Skeletal muscle satellite cell (primary cell): ENCODE data around the gene SEPTIN5.
"Not testable (repeated sequence)": the region's sequence is repeated elsewhere in the genome, so short reads cannot be mapped to it uniquely, and the experiment has no call there.

Experiments
- H3K27me3 ChIP-seq: 2 replicates; pipeline ENCODE4 v1.7.0; 2013; ENCODE audit warnings: low read length; ENCODE audit not compliant: control insufficient read depth, insufficient read depth
- H3K36me3 ChIP-seq: 2 replicates; pipeline ENCODE4 v1.7.0; 2013; ENCODE audit warnings: mild to moderate bottlenecking, control low read depth, low read length; ENCODE audit not compliant: insufficient read depth
- H3K4me1 ChIP-seq: 2 replicates; pipeline ENCODE4 v1.7.0; 2013; ENCODE audit warnings: low read length; ENCODE audit not compliant: control insufficient read depth, insufficient read depth
- H3K4me2 ChIP-seq: 2 replicates; pipeline ENCODE4 v1.7.0; 2013; ENCODE audit warnings: mild to moderate bottlenecking, low read length
- H3K4me3 ChIP-seq: 2 replicates; pipeline ENCODE4 v1.7.0; 2013; ENCODE audit warnings: low read length
- H3K9ac ChIP-seq: 2 replicates; pipeline ENCODE4 v1.7.0; 2013; ENCODE audit warnings: mild to moderate bottlenecking, low read depth, low read length, moderate library complexity
- H3K9me3 ChIP-seq: replicated peaks from 2 replicates; pipeline ENCODE4 v1.7.0; 2013; ENCODE audit warnings: mild to moderate bottlenecking, control low read depth, low read length

Gene SEPTIN5

DNA sequence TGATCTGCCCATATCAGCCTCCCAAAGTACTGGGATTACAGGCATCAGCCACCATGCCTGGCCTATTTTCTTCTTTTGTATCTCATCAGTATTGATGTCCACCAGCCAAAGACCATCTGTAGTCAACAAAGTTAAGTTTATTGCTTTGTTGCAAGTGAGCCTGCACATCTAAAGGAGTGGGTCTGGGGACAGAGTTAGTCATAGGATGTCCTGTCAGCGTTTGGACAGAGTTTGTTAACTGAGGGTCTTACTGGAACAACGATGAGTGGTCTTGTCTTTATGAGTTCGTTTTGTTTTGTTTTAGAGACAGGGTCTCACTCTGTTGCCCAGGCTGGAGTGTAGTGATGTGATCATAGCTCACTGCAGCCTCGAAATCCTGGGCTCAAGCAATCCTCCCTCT lies 40.6 kb upstream of the SEPTIN5 start:
- Histone ChIP-seq H3K4me2 (no peak overlapping the region), H3K4me1 (peaks cover 6% of the 10 kb centered on the region), H3K27me3 (peaks cover 21% of the 10 kb centered on the region), H3K9me3 (peaks cover 5% of the 10 kb centered on the region), H3K4me3 (no peak overlapping the region), H3K36me3 (no peaks in the 10 kb centered on the region), H3K9ac (no peak overlapping the region)

DNA sequence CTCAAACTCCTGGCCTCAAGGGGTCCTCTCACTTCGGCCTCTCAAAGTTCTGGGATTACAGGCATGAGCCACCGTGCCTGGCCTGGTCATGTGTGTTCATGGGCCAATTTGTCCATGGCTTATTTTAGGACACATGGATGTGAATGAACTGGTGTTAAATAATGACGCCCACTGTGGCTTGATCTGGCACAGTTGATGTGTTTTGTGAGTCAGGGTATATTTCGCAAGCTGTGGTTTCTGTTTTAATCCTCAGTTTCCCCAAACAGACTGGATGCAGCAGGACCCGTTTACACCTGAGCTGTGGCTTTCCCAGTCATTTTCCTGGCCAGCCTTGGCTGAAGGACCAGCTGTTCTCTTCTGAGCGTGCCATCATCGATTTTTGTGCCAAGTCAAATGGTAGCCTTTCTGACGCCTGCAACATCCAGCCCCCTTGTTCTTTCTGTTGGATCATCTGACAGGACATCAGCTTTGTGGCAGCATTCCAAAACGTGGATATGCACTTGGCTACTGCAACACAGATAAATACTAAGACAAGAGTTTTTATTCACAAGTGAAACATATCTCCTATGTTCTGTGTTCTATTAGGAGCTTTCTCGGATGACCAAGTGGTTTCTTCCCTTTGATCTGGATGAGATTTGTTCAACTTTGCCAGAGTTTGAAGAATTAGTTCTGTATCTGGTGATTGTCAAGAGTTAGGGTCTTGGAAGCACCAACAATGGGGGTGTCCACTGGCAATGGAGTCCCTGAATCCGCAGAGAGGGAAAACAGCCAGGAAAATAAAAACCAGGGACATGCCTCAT lies 40.0 kb upstream of the SEPTIN5 start:
- H3K27me3 ChIP-seq, result peaks cover 21% of the 10 kb centered on the region
- H3K9me3 ChIP-seq, result peaks cover 5% of the 10 kb centered on the region
- H3K4me3 ChIP-seq, result no peak overlapping the region
- H3K36me3 ChIP-seq, result no peaks in the 10 kb centered on the region
- no peak overlapping the region for H3K4me2 ChIP-seq
- no peak overlapping the region for H3K9ac ChIP-seq
- peaks cover 6% of the 10 kb centered on the region for H3K4me1 ChIP-seq

DNA sequence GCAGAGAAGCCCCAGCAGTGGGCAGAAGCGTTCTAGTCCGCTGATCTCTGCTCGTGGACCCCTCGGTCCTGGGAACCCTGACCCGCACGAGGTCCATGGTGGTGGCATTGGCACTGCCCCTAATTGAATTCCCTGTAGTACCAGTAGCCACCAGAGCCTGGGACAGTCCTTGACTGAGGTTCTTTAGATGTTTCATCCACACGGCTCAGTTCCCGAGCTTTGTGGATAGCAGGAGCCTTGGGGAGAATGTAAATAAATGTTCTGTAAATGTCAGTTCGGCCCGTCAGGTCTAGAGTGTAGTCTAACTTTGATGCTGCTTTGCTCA lies 39.4 kb upstream of the SEPTIN5 start:
- H3K4me3 ChIP-seq, result no peak overlapping the region
- no peak overlapping the region for H3K4me2 ChIP-seq
- no peaks in the 10 kb centered on the region for H3K36me3 ChIP-seq
- H3K27me3 ChIP-seq, result peaks cover 23% of the 10 kb centered on the region
- peaks cover 6% of the 10 kb centered on the region for H3K4me1 ChIP-seq
- H3K9me3 ChIP-seq, result peaks cover 5% of the 10 kb centered on the region
- no peak overlapping the region for H3K9ac ChIP-seq

DNA sequence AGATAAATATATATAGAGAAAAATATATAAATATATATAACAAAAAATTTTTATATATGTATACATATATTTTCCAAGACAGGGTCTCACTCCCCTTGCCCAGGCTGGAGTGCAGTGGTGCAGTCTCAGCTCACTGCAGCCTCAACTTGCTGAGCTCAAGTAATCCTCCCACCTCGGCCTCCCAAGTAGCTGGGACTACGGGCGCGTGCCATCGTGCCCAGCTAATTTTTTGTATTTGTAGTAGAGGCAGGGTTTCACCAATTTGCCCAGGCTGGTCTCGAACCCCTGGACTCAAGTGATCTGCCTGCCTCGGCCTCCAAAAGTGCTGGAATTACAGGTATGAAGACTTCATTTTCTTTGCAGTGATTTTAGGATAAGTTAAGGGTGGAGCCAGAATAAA lies 38.9 kb upstream of the SEPTIN5 start:
- H3K9ac ChIP-seq, result no peak overlapping the region
- no peak overlapping the region for H3K4me3 ChIP-seq
- H3K4me2 ChIP-seq, result no peak overlapping the region
- H3K36me3 ChIP-seq, result no peaks in the 10 kb centered on the region
- peaks cover 28% of the 10 kb centered on the region for H3K27me3 ChIP-seq
- peaks cover 6% of the 10 kb centered on the region for H3K4me1 ChIP-seq
- peaks cover 5% of the 10 kb centered on the region for H3K9me3 ChIP-seq

DNA sequence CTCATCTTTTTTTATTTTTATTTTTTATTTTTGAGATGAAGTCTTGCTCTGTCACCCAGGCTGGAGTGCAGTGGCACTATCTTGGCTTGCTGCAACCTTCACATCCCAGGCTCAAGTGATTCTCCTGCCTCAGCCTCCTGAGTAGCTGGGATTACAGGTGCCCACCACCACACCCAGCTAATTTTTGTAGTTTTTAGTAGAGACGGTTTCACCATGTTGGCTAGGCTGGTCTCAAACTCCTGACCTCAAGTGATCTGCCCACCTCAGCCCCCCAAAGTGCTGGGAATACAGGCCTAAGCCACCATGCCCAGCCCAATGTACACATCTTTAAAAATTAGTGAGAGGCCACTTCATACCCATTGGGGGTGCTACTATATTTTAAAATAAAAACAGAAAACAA lies 37.9 kb upstream of the SEPTIN5 start:
- H3K27me3 ChIP-seq, result peaks cover 28% of the 10 kb centered on the region
- H3K9me3 ChIP-seq, H3K9ac ChIP-seq, H3K36me3 ChIP-seq, H3K4me3 ChIP-seq, H3K4me2 ChIP-seq, H3K4me1 ChIP-seq: not testable (repeated sequence)

DNA sequence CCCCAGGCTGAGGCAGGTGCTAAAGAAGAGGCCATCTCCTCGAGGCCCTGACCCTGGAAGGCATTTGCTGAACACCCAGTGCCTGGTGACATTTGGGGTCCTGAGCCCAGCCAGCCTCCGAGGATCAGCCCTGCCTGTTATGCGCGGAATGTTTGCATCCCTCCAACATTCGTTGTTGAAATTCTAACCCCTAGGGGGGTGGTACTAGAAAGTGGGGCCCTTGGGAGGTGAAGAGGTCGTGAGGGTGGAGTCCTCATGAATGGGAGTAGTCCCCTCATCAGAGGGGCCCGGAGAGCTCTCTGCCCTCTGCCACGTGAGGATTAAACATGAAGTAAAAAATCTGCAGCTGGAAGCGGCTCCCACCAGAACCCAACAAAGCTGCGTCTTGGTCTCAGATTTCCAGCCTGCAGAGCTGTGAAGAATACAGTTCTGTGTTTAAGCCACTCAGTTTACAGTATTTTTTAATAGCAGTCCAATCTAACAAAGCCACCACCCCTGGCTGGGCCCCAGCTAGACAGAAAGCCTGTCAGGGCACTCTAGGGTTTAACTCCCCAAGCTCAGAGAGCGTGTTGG lies 35.3 kb upstream of the SEPTIN5 start:
- peaks cover 46% of the 10 kb centered on the region for H3K27me3 ChIP-seq
- H3K4me2 ChIP-seq, result no peak overlapping the region
- H3K9ac ChIP-seq, result no peak overlapping the region
- H3K4me1 ChIP-seq, result peaks cover 4% of the 10 kb centered on the region
- H3K9me3 ChIP-seq, result no peaks in the 10 kb centered on the region
- no peak overlapping the region for H3K4me3 ChIP-seq
- no peaks in the 10 kb centered on the region for H3K36me3 ChIP-seq

DNA sequence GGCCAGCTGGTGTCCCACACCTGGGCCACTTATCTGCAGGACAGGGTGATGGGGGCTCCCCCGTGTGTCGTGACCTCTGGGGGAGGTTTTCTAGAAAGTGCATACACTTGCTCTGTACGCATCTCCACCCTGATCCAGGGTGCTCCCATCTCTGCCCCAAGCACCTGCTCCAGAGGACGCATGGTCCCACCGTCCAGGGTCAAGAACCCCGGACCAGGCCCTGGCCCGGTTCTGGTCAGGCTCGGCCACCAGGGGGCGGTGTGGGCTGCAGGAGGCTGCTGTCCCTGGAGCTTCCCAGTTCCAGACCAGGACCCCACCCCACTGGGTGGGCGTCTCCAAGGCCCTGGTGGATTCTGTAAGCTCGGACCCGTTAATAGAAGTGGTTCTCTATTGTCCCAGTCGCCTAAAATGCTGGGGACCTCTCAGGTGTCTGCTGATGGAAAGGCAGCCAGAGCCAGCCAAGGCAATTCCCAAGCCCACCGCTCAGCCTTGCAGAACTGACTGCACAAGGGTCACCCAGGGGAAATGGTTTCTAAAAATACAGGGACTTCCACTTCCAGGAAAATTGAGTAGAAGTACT lies 34.7 kb upstream of the SEPTIN5 start:
- no peaks in the 10 kb centered on the region for H3K9me3 ChIP-seq
- no peak overlapping the region for H3K4me2 ChIP-seq
- H3K4me1 ChIP-seq, result no peaks in the 10 kb centered on the region
- H3K9ac ChIP-seq, result no peak overlapping the region
- no peaks in the 10 kb centered on the region for H3K36me3 ChIP-seq
- H3K27me3 ChIP-seq, result peaks cover 40% of the 10 kb centered on the region
- no peak overlapping the region for H3K4me3 ChIP-seq

DNA sequence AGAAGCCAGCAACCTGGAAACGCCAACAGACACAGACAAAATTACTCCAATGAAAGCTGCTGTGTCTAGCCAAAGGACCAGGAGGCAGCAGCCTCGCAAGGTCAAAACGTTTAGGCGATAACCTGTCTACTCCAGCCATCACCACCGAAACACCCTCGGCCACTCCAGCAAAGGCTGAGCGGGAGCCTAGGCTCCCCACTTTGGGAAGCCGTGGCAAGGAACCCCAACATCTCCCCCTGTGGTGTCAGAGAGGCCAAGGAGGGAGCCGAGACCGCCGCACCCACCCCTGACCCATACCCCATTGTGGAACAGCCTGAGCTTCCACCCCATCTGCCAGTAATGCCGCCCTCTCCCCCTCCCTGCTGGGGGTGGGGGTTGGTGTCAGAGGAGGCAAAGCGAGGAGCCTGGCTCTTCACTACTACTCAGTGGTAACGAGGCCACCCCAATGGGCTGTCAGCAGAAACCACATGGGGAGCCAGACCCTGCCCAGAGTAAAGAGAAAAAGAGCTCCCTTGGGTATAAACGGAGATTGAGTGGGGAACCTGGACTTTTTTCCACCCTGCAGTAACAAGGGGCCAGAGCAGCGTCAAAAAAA lies 33.9 kb upstream of the SEPTIN5 start:
- Histone ChIP-seq H3K4me3 (no peak overlapping the region), H3K36me3 (no peaks in the 10 kb centered on the region), H3K9me3 (no peaks in the 10 kb centered on the region), H3K9ac (no peak overlapping the region), H3K4me1 (no peaks in the 10 kb centered on the region), H3K4me2 (no peak overlapping the region), H3K27me3 (peaks cover 35% of the 10 kb centered on the region)

DNA sequence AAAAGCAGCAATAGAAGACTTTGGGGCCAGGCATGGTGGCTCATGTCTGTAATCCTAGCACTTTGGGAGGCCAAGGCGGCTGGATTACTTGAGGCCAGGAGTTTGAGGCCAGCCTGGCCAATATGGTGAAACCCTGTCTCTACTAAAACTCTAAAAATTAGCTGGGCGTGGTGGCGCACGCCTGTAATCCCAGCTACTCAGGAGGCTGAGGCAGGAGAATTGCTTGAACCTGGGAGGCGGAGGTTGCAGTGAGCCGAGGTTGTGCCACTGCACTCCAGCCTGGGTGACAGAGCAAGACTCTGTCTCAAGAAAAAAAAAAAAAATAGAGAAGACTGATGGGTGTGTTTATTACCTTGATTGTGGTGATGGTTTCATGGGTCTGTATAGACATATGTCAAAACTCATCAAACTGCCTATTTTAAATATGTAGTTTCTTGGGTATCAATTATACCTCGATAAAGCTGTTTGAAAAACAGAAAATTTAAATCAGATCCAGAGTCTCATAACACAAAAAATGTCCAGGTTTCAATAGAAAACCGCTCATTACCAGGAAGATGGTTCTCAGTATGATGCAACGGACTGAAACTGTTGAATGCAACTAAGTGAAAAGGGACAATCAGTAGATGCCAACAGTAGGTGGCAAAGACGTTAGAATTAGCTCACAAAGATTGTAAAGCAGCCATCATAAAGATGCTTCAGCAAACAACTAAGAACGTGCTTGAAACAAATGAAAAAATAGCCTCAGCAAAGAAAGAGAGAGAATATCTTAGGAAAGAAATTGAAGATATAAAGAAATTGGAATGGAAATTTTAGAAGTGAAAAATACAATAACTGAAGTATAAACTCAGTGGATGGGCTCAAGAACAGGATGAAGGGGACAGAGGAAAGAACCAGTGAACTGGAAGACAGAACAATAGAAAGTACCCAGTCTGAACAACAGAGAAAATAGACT lies 33.1 kb upstream of the SEPTIN5 start:
- no peaks in the 10 kb centered on the region for H3K4me1 ChIP-seq
- H3K4me2 ChIP-seq, result no peak overlapping the region
- H3K27me3 ChIP-seq, result peaks cover 32% of the 10 kb centered on the region
- no peak overlapping the region for H3K4me3 ChIP-seq
- no peak overlapping the region for H3K9ac ChIP-seq
- H3K9me3 ChIP-seq, result no peaks in the 10 kb centered on the region
- H3K36me3 ChIP-seq, result no peaks in the 10 kb centered on the region

DNA sequence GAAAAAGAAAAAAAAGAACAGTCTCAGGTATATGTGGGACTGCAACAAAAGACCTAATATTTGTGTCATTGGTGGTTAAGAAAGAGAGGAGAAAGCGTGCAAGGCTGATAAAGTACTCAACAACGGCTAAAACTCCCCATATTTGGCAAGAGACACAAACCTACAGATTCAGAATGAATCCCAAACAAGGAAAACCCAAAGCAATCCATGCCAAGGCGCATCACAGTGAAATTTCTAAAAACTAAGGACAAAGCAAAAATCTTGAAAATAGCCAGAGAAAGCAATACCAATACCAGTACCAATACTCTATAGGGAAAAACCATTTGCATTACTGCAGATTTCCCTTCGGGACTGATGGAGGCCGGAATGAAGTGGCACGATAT lies 32.4 kb upstream of the SEPTIN5 start:
- H3K4me1 ChIP-seq, result no peaks in the 10 kb centered on the region
- no peak overlapping the region for H3K9ac ChIP-seq
- no peaks in the 10 kb centered on the region for H3K36me3 ChIP-seq
- no peak overlapping the region for H3K4me2 ChIP-seq
- H3K27me3 ChIP-seq, result peaks cover 38% of the 10 kb centered on the region
- no peak overlapping the region for H3K4me3 ChIP-seq
- H3K9me3 ChIP-seq, result no peaks in the 10 kb centered on the region

DNA sequence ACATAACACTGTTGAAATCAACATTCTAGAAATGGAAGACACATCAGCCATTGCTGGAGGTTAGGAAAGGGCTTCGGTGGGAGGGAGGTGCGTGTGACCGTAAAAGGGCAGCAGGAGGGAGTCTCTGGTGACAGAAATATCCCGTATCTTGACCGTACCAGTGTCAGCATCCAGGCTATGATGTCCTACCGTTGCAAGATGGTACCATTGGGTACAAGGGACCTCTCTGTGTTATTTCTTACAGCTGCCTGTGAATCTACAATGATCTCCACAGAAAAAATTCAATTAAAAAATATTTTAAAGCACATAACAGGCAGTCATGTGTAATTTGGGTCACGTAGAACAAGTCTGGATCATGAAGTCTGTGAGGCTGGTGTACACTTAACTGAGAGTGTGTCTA lies 27.4 kb upstream of the SEPTIN5 start:
- no peaks in the 10 kb centered on the region for H3K36me3 ChIP-seq
- no peak overlapping the region for H3K4me2 ChIP-seq
- H3K9me3 ChIP-seq, result no peaks in the 10 kb centered on the region
- H3K27me3 ChIP-seq, result peaks cover 43% of the 10 kb centered on the region
- no peak overlapping the region for H3K4me3 ChIP-seq
- H3K4me1 ChIP-seq, result peaks cover 7% of the 10 kb centered on the region
- no peak overlapping the region for H3K9ac ChIP-seq
